ENCODE results near the gene IFNG.
"Not testable (repeated sequence)": the region's sequence is repeated elsewhere in the genome, so short reads cannot be mapped to it uniquely, and the experiment has no call there.

Gene IFNG

GRCh38 chr12:68159681-68160304 lies at the start of gene IFNG:
IFNG (minus strand) TSS chr12:68159740; CDS start chr12:68159615, 125 bp downstream.
- peak; percentile 64 for DNase-seq (ENCODE audit: low spot score)

DNA sequence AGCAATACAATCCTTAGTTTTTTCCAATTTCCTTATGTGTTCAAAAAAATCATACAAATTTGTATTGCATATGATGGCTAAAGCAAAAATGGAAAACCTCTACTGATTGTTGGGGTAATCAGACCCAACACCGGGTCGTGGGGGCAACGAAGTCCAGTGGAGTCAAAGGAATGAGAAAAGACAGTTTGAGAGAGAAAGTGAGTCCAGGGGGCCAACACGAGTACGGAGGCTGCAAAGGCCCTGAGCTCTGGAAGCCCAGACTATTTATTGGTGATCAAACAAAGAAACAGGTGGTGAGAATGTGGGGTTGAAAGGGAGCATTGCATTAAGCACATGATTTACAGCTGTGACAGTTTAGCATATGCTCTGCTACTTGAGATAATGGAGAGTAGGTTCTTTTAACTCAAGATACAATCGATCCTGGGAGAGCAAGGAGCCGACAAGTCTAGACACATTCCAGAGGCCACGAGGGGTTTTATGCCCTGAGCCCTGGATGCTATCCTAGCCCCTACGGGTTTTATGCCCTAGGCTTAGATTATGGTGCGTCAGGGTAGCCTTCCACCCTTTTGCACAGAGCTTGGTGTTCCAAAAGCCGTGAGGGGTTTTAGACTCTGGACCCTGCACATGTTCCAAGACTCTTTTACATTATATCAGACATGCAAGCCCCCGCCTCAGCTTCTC lies 49.6 kb upstream of the IFNG start:
- DNase-seq (ENCODE audit: low spot score) = not testable (repeated sequence)

GRCh38 chr12:68207276-68207675 lies 47.7 kb upstream of the IFNG start:
- no peak for DNase-seq (ENCODE audit: low spot score)

DNA sequence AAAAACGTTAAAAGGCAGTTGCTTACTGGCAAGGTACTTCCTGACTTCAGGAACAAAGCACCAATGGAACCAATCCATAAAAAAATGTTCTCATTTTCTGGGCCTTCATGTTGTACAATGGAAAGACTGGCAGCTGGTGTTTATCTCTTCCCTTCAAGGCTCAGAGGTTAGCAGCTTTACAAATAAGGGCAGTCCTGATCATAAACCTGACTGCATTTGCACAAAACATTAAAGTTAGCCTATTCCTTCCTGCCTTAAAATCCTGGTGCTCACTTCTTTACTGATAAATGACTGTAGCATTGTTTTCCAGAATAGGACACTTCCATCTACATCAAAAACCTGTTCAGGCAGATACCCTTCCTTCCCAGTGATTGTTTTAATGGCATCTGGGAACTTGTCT lies 46.9 kb upstream of the IFNG start:
- DNase-seq (ENCODE audit: low spot score) = no peak

DNA sequence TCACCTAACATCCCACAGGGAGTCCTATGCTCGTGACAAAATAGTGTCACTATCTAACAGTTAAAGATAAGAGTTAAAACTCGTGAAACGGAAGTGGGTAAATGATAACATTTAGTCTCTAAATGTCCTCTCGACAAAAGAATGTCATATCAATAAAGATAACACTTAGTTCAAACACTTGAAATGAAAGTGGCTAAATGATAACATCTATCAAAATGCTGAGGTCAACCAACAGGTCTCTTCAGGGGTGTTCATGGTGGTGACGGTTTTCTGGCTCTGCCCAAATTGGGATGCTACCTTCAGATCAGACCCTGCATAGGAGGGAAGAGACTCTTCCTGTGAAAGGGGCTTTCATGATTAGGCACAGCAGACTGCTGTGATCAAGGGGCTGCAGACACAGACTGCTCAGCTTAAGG lies 43.9 kb upstream of the IFNG start:
- no peak for DNase-seq (ENCODE audit: low spot score)

DNA sequence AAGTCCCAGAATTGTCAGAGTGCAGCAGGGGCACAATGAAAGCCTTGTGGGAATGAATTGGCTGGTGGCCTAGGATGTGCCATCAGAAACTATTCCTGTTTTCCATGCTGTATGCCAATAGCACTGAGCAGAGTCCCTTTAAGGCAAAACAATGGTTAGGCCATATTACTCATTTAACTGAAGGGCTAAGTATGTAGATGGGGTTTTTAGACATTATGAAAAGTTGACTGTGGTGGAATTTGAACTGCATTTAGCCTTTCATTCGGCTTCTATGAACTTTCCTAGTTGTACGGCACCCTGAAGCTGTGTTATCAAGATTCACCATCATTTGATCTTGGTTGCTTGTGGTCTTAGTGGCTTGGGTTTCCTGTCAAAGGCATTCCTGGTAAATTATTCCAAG lies 41.3 kb upstream of the IFNG start:
- no peak for DNase-seq (ENCODE audit: low spot score)

GRCh38 chr12:68199127-68199526 lies 39.6 kb upstream of the IFNG start:
- DNase-seq (ENCODE audit: low spot score) = no peak

GRCh38 chr12:68198507-68199086 lies 39.1 kb upstream of the IFNG start:
- DNase-seq (ENCODE audit: low spot score) = no peak

GRCh38 chr12:68190301-68190700 lies 30.8 kb upstream of the IFNG start:
- peak; percentile 22 for DNase-seq (ENCODE audit: low spot score)

DNA sequence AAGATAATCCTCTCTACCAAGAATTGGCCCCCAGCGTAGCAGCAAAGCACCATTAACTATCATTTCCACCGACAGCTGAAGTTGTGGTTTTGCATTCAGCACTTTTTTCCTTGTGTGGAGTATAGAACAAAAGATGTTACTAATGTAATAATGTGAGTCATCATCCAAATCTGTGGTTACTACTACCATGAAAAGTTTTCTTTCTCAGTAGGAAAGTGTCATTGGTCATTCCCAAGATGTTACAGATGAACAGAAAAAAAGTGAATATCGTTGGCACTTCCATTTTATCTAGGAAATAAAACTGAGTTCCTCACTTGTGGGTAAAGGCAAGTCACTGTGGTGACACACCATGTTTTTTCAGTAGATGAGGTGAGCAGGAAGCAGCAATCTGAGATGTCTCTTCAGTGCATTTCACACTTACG lies 30.3 kb upstream of the IFNG start:
- peak; percentile 78 for DNase-seq (ENCODE audit: low spot score)

- no peak for DNase-seq (ENCODE audit: low spot score)
These were observed 26.1 kb upstream of the IFNG start for GRCh38 chr12:68185598-68185997.

GRCh38 chr12:68180792-68181744 lies 21.5 kb upstream of the IFNG start:
- peak; percentile 64 for DNase-seq (ENCODE audit: low spot score)

GRCh38 chr12:68178774-68179439 lies 19.4 kb upstream of the IFNG start:
- DNase-seq (ENCODE audit: low spot score) = no peak

GRCh38 chr12:68178184-68178583 lies 18.6 kb upstream of the IFNG start:
- DNase-seq (ENCODE audit: low spot score) = no peak

- DNase-seq (ENCODE audit: low spot score) = no peak
These were observed 18.0 kb upstream of the IFNG start for GRCh38 chr12:68177562-68177961.

GRCh38 chr12:68176257-68176656 lies 16.7 kb upstream of the IFNG start:
- no peak for DNase-seq (ENCODE audit: low spot score)

DNA sequence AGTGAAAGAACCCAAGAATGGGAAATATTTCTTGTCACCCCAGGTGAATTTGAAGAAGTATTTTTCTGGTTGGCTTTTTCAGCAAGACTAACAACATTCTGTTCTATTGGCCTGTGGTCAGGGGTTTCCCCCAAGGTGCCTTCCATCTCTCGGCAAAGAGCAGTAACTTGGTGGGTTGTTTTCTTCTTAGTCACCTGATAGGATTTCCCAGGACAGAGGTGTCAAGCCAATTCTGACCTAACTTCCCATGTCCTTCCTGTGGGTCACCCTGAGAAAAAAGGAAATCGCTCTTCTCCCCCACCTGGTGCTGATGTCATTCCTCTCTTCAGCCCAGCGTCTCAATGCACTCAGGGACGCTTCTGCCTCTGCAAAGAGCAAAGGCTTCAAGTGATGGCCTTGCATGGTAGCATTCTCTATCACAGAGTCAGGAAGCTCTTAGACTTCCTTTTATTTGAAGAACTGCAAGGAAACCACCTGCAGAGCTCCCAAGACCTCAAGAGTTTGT lies 16.1 kb upstream of the IFNG start:
- peak; percentile 78 for DNase-seq (ENCODE audit: low spot score)

DNA sequence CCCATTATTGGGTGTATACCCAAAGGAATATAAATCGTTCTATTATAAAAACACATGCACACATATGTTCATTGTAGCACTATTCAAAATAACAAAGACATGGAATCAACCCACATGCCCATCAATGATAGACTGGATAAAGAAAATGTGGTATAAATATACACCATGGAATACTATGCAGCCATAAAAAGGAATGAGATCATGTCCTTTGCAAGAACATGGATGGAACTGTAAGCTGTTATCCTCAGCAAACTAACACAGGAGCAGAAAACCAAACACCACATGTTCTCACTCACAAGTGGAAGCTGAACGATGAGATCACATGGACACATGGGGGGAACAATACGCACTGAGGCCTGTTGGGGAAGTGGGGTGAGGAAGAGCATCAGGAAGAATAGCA lies 15.2 kb upstream of the IFNG start:
- not testable (repeated sequence) for DNase-seq (ENCODE audit: low spot score)

- DNase-seq (ENCODE audit: low spot score) = no peak
These were observed 14.3 kb upstream of the IFNG start for GRCh38 chr12:68173792-68174191.

DNA sequence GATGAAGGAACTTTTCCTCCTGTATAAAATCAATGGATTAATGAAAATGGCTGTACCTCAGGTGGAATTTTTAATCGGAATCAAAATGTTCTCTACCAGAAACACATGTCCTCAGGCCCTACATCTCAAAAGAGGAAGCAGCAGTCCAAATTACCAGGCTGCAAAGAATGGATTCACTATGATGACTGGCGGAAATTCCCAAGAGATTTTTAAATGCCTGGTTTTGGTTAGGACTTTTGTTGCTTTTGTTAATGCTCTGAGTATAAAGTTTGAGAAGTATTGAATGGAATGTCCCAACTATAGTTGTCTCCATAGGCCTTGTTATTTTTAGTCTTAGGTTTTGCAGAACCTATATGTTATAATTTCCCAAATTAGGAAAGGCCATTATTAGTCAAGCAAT lies 11.2 kb upstream of the IFNG start:
- DNase-seq (ENCODE audit: low spot score) = no peak

DNA sequence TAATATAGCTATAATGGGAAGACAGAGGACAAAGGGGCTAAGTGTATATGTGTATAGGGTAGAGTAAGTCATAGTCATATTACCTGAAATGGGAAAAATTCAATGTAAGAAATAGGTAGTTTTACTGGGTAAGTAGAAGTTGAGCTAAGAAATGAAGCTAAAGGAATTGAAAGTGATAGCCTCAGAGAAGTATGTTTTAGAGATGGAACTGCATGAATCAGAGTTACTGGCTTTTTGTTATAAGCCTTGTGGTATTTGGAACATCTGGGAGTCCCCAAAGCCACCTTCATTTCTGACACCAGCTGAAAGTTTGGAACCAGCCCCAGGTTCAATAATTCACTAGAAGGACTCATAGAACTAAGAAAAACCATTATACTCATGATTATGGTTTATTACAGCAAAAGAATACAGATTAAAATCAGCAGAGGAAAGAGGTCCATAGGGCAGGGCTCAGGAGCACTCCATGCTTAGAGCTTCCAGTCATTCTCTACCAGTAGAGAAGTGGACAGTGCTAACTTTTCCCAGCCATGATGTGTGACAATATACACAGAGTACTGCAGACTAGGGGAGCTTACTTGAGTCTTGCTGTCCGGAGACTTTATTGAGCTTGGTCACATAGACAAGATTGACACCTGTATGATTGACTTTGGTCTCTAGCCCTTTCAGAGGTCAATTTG lies 9.8 kb upstream of the IFNG start:
- no peak for DNase-seq (ENCODE audit: low spot score)
